ENCODE results near the gene PCDH9.

PCDH9 gene

DNA sequence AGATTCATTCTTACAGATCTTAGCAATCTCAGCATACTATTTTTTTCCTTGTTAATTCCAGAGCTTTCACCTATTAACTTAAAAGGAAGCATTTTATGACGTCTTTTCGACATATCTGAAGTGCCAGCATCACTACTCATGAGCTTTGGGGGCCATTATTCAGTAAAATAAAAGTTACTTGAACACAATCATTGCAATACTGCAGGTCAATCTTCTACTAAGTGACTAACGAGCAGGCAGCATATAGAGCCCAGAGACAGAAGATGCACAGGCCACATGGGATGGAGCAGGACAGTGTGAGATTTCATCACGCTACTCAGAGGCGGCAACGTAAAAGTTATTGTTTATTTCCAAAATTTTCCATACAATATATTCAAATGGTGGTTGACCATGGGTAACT, 382.6 kb downstream of the PCDH9 start:
- TF ChIP-seq, protein P1, sequence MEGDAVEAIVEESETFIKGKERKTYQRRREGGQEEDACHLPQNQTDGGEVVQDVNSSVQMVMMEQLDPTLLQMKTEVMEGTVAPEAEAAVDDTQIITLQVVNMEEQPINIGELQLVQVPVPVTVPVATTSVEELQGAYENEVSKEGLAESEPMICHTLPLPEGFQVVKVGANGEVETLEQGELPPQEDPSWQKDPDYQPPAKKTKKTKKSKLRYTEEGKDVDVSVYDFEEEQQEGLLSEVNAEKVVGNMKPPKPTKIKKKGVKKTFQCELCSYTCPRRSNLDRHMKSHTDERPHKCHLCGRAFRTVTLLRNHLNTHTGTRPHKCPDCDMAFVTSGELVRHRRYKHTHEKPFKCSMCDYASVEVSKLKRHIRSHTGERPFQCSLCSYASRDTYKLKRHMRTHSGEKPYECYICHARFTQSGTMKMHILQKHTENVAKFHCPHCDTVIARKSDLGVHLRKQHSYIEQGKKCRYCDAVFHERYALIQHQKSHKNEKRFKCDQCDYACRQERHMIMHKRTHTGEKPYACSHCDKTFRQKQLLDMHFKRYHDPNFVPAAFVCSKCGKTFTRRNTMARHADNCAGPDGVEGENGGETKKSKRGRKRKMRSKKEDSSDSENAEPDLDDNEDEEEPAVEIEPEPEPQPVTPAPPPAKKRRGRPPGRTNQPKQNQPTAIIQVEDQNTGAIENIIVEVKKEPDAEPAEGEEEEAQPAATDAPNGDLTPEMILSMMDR (IDR thresholded peaks at IDR 0.05; ENCODE audit: low read length), result no peak
- TF ChIP-seq EZH2 (IDR thresholded peaks at IDR 0.05; ENCODE audit: borderline replicate concordance, low read length), result no peak
- H3F3A ChIP-seq (ENCODE audit: insufficient read depth, low read length), result no peaks in the 10 kb centered on the region; the same call in 1 of the 2 replicates

GRCh38 chr13:66845393-66845792, 384.7 kb downstream of the PCDH9 start:
- Histone ChIP-seq H3K36me3 (ENCODE audit: insufficient read depth, low read length) (no peaks in the 10 kb centered on the region), H3K9me3 (ENCODE audit: low read length) (no peaks in the 10 kb centered on the region), H3K4me3 (ENCODE audit: low read depth, low read length, poor library complexity, severe bottlenecking) (no peak overlapping the region), H3K9me2 (ENCODE audit: low read depth, low read length) (no peaks in the 10 kb centered on the region), H3K79me2 (ENCODE audit: insufficient read depth, low read length) (no peaks in the 10 kb centered on the region), H3K9ac (ENCODE audit: low read length) (no peak overlapping the region), H3K4me2 (ENCODE audit: low read length) (no peak overlapping the region), H3K27ac (ENCODE audit: low read depth, low read length, poor library complexity, severe bottlenecking) (no peak overlapping the region), H3K27me3 (ENCODE audit: insufficient read depth, low read length) (no peaks in the 10 kb centered on the region), H3F3A (ENCODE audit: insufficient read depth, low read length) (no peaks in the 10 kb centered on the region; the same call in 1 of the 2 replicates), H2AFZ (ENCODE audit: low read length) (no peak overlapping the region), H4K20me1 (ENCODE audit: insufficient read depth, low read length) (no peaks in the 10 kb centered on the region), H3K4me1 (ENCODE audit: insufficient read depth, low read length, severe bottlenecking) (peaks cover 42% of the 10 kb centered on the region)
- TF ChIP-seq EZH2 (IDR thresholded peaks at IDR 0.05; ENCODE audit: borderline replicate concordance, low read length), result no peak

More for the DNA sequence above, 382.6 kb downstream of the PCDH9 start:
- H3K4me2 ChIP-seq (ENCODE audit: low read length), result no peak overlapping the region
- no peaks in the 10 kb centered on the region for H4K20me1 ChIP-seq (ENCODE audit: insufficient read depth, low read length)
- 0 out of 2 replicates have a peak, but pooled peaks cover 5% of the 10 kb centered on the region for H3K9me3 ChIP-seq (ENCODE audit: low read length)
- no peak overlapping the region for H3K9ac ChIP-seq (ENCODE audit: low read length)
- no peaks in the 10 kb centered on the region for H3K36me3 ChIP-seq (ENCODE audit: insufficient read depth, low read length)
- H3K4me1 ChIP-seq (ENCODE audit: insufficient read depth, low read length, severe bottlenecking), result peaks cover 29% of the 10 kb centered on the region
- no peak overlapping the region for H3K27ac ChIP-seq (ENCODE audit: low read depth, low read length, poor library complexity, severe bottlenecking)
- H3K9me2 ChIP-seq (ENCODE audit: low read depth, low read length), result no peaks in the 10 kb centered on the region
- H2AFZ ChIP-seq (ENCODE audit: low read length), result peak overlapping the region; percentile 67
- H3K27me3 ChIP-seq (ENCODE audit: insufficient read depth, low read length), result no peaks in the 10 kb centered on the region
- no peaks in the 10 kb centered on the region for H3K79me2 ChIP-seq (ENCODE audit: insufficient read depth, low read length)
- H3K4me3 ChIP-seq (ENCODE audit: low read depth, low read length, poor library complexity, severe bottlenecking), result no peak overlapping the region

- Histone ChIP-seq H2AFZ (ENCODE audit: low read length) (peak overlapping the region; percentile 27; the same call in 1 of the 2 replicates), H4K20me1 (ENCODE audit: insufficient read depth, low read length) (no peaks in the 10 kb centered on the region), H3K27ac (ENCODE audit: low read depth, low read length, poor library complexity, severe bottlenecking) (no peak overlapping the region)
Measured at GRCh38 chr13:66844933-66845332, 385.2 kb downstream of the PCDH9 start.

More at GRCh38 chr13:66844933-66845332, 385.2 kb downstream of the PCDH9 start:
- no peak for TF ChIP-seq EZH2 (IDR thresholded peaks at IDR 0.05; ENCODE audit: borderline replicate concordance, low read length)
- TF ChIP-seq, protein P1 (IDR thresholded peaks at IDR 0.05; ENCODE audit: low read length), result no peak
- peaks cover 47% of the 10 kb centered on the region for H3K4me1 ChIP-seq (ENCODE audit: insufficient read depth, low read length, severe bottlenecking)
- no peak overlapping the region for H3K9ac ChIP-seq (ENCODE audit: low read length)
- H3F3A ChIP-seq (ENCODE audit: insufficient read depth, low read length), result no peaks in the 10 kb centered on the region; the same call in 1 of the 2 replicates
- H3K36me3 ChIP-seq (ENCODE audit: insufficient read depth, low read length), result no peaks in the 10 kb centered on the region
- no peak overlapping the region for H3K4me2 ChIP-seq (ENCODE audit: low read length)
- no peaks in the 10 kb centered on the region for H3K79me2 ChIP-seq (ENCODE audit: insufficient read depth, low read length)
- no peaks in the 10 kb centered on the region for H3K9me2 ChIP-seq (ENCODE audit: low read depth, low read length)
- no peaks in the 10 kb centered on the region for H3K27me3 ChIP-seq (ENCODE audit: insufficient read depth, low read length)
- H3K9me3 ChIP-seq (ENCODE audit: low read length), result no peaks in the 10 kb centered on the region
- no peak overlapping the region for H3K4me3 ChIP-seq (ENCODE audit: low read depth, low read length, poor library complexity, severe bottlenecking)

Data from OCI-LY1 (cell line).